ENCODE measurements around the gene DISP1. TPM values are rescaled to one million over a fixed set of nuclear protein-coding genes. Genes with fewer than 3 reads are reported as not detected.

DISP1 gene
- total RNA-seq, 1 experiment from 2014 or later, result 1.4 TPM

- ChIA-PET CTCF (interaction anchor here (0.7 to 0.8 kb wide), 2 partner anchors 294 to 299 kb away, joined by 3 to 5 read pairs; no protein-coding TSS in a partner anchor), POLR2A (ENCODE audit: low non-redundant PET) (no interaction called here)
- intact Hi-C loops (cut with micrococcal nuclease; ENCODE audit: unreplicated experiment), result loop anchor here (5.0 kb wide), 1 partner anchor 891 kb away; no protein-coding TSS in a partner anchor
- Histone ChIP-seq H3K36me3 (ENCODE audit: insufficient read depth, low read length, poor library complexity, severe bottlenecking) (no peaks in the 10 kb centered on the region), H3K4me1 (ENCODE audit: insufficient read depth, low read length, poor library complexity, severe bottlenecking) (peaks cover 4% of the 10 kb centered on the region), H3K27ac (ENCODE audit: low read depth, low read length, poor library complexity, severe bottlenecking) (no peak overlapping the region), H3K27me3 (replicated peaks; ENCODE audit: insufficient read depth, low read depth, low read length, poor library complexity) (no peaks in the 10 kb centered on the region), H3K4me3 (ENCODE audit: low read depth, low read length, poor library complexity, severe bottlenecking) (no peak overlapping the region), H3K9me3 (ENCODE audit: low read depth, low read length, poor library complexity, severe bottlenecking) (no peaks in the 10 kb centered on the region)
- DNase-seq (ENCODE audit: low spot score), result peak; percentile 39
- BruUV-seq (replicated peaks), result no TSS peak
- TF ChIP-seq EZH2 (IDR thresholded peaks at IDR 0.05; ENCODE audit: borderline replicate concordance, low read depth, low read length, poor library complexity, severe bottlenecking) (no peak), CTCF (conservative IDR thresholded peaks at IDR 0.05; ENCODE audit: low read depth, low read length) (no peak)
Observed at GRCh38 chr1:222791006-222791710, 23.7 kb upstream of the DISP1 start.

- Histone ChIP-seq H3K4me1 (ENCODE audit: insufficient read depth, low read length, poor library complexity, severe bottlenecking) (no peaks in the 10 kb centered on the region), H3K4me3 (ENCODE audit: low read depth, low read length, poor library complexity, severe bottlenecking) (no peak overlapping the region), H3K27me3 (replicated peaks; ENCODE audit: insufficient read depth, low read depth, low read length, poor library complexity) (no peaks in the 10 kb centered on the region), H3K9me3 (ENCODE audit: low read depth, low read length, poor library complexity, severe bottlenecking) (no peaks in the 10 kb centered on the region), H3K27ac (ENCODE audit: low read depth, low read length, poor library complexity, severe bottlenecking) (no peak overlapping the region), H3K36me3 (ENCODE audit: insufficient read depth, low read length, poor library complexity, severe bottlenecking) (no peaks in the 10 kb centered on the region)
- no peak for TF ChIP-seq EZH2 (IDR thresholded peaks at IDR 0.05; ENCODE audit: borderline replicate concordance, low read depth, low read length, poor library complexity, severe bottlenecking)
- TF ChIP-seq CTCF (conservative IDR thresholded peaks at IDR 0.05; ENCODE audit: low read depth, low read length), result peak; percentile 65
- peak; percentile 33 for DNase-seq (ENCODE audit: low spot score)
- POLR2A ChIA-PET (ENCODE audit: low non-redundant PET), result interaction anchor here (0.7 kb wide), 1 partner anchor 178 kb away, joined by 4 read pairs; no protein-coding TSS in a partner anchor
- intact Hi-C loops (cut with micrococcal nuclease; ENCODE audit: unreplicated experiment), result loop anchor here (1.0 to 5.0 kb wide), 3 partner anchors 289 to 890 kb away; no protein-coding TSS in a partner anchor
- CTCF ChIA-PET, result interaction anchor here (0.6 to 1.0 kb wide), 2 partner anchors 288 to 297 kb away, joined by 5 read pairs; no protein-coding TSS in a partner anchor
- no TSS peak for BruUV-seq (replicated peaks)
Observed at GRCh38 chr1:222792744-222793143, 22.1 kb upstream of the DISP1 start.

GRCh38 chr1:222794656-222795474 is 20.0 kb upstream of the DISP1 start:
- intact Hi-C loops (cut with micrococcal nuclease; ENCODE audit: unreplicated experiment), result loop anchor here (5.0 kb wide), 1 partner anchor 887 kb away; no protein-coding TSS in a partner anchor
- ChIA-PET CTCF (interaction anchor here (2.5 kb wide), 1 partner anchor 295 kb away, joined by 9 read pairs; no protein-coding TSS in a partner anchor), POLR2A (ENCODE audit: low non-redundant PET) (no interaction called here)
- H3K27me3 ChIP-seq (replicated peaks; ENCODE audit: insufficient read depth, low read depth, low read length, poor library complexity), result no peaks in the 10 kb centered on the region
- H3K27ac ChIP-seq (ENCODE audit: low read depth, low read length, poor library complexity, severe bottlenecking), result no peak overlapping the region
- DNase-seq (ENCODE audit: low spot score), result peak; percentile 35
- H3K4me1 ChIP-seq (ENCODE audit: insufficient read depth, low read length, poor library complexity, severe bottlenecking), result no peaks in the 10 kb centered on the region
- H3K9me3 ChIP-seq (ENCODE audit: low read depth, low read length, poor library complexity, severe bottlenecking), result no peaks in the 10 kb centered on the region
- TF ChIP-seq EZH2 (IDR thresholded peaks at IDR 0.05; ENCODE audit: borderline replicate concordance, low read depth, low read length, poor library complexity, severe bottlenecking), result no peak
- peak; percentile 34 for TF ChIP-seq CTCF (conservative IDR thresholded peaks at IDR 0.05; ENCODE audit: low read depth, low read length)
- BruUV-seq (replicated peaks), result no TSS peak
- no peak overlapping the region for H3K4me3 ChIP-seq (ENCODE audit: low read depth, low read length, poor library complexity, severe bottlenecking)
- H3K36me3 ChIP-seq (ENCODE audit: insufficient read depth, low read length, poor library complexity, severe bottlenecking), result no peaks in the 10 kb centered on the region

Data from A673 (cell line).